Neuronal stem cell (in vitro differentiated cells): ENCODE results near the gene SPATA20.

ENCODE experiments used
- DNase-seq: peaks from one replicate; pipeline ENCODE4 v3.0.0-alpha.2; 2013; ENCODE audit warnings: low spot score
- H2AFZ ChIP-seq: one replicate; pipeline ENCODE4 v1.6.1; 2013; ENCODE audit warnings: mild to moderate bottlenecking, low read length, inconsistent platforms
- H2AK5ac ChIP-seq: 2 replicates; pipeline ENCODE4 v1.6.1; 2013; ENCODE audit warnings: low read depth, mild to moderate bottlenecking, inconsistent platforms, low read length, moderate library complexity, mixed read lengths
- H2BK120ac ChIP-seq: 2 replicates; pipeline ENCODE4 v1.6.1; 2013; ENCODE audit warnings: low read depth, mild to moderate bottlenecking, inconsistent platforms, low read length, moderate library complexity, mixed read lengths
- H2BK12ac ChIP-seq: one replicate; pipeline ENCODE4 v1.6.1; 2013; ENCODE audit warnings: low read length, inconsistent platforms
- H2BK15ac ChIP-seq: 2 replicates; pipeline ENCODE4 v1.6.1; 2013; ENCODE audit warnings: mild to moderate bottlenecking, low read length, inconsistent platforms, mixed read lengths
- H2BK5ac ChIP-seq: one replicate; pipeline ENCODE4 v1.6.1; 2013; ENCODE audit warnings: inconsistent platforms, mild to moderate bottlenecking, low read length, moderate library complexity
- H3K14ac ChIP-seq: one replicate; pipeline ENCODE4 v1.6.1; 2013; ENCODE audit warnings: low read length, inconsistent platforms
- H3K18ac ChIP-seq: 2 replicates; pipeline ENCODE4 v1.6.1; 2013; ENCODE audit warnings: low read length, inconsistent platforms
- H3K23ac ChIP-seq: 2 replicates; pipeline ENCODE4 v1.6.1; 2013; ENCODE audit warnings: low read depth, mild to moderate bottlenecking, mixed read lengths, low read length, inconsistent platforms; ENCODE audit not compliant: poor library complexity
- H3K27ac ChIP-seq: replicated peaks from 3 replicates; pipeline ENCODE4 v1.5.1; 2013; ENCODE audit warnings: low read length, inconsistent platforms
- H3K27me3 ChIP-seq, 3 experiments: 2 replicates each; pipeline ENCODE4 v1.6.1; 2013; ENCODE audit warnings: low read length in 3 of 3, mild to moderate bottlenecking in 2 of 3, inconsistent platforms in 1 of 3, low read depth in 1 of 3, mixed read lengths in 1 of 3, moderate library complexity in 1 of 3; ENCODE audit not compliant: control insufficient read depth in 3 of 3, insufficient read depth in 3 of 3
- H3K36me3 ChIP-seq, 2 donors: replicated peaks in 1 of 2; 2 replicates each; pipeline ENCODE4 v1.6.1; 2013; ENCODE audit warnings: low read length in 2 of 2; ENCODE audit not compliant: control insufficient read depth in 2 of 2, insufficient read depth in 2 of 2
- H3K4ac ChIP-seq: 2 replicates; pipeline ENCODE4 v1.6.1; 2013; ENCODE audit warnings: inconsistent platforms, mild to moderate bottlenecking, low read length, moderate library complexity
- H3K4me1 ChIP-seq, 2 donors: 1 replicate in 1 of 2; 2 replicates in 1 of 2; pipeline ENCODE4 v1.6.1; 2013; ENCODE audit warnings: low read length in 2 of 2, low read depth in 1 of 2; ENCODE audit not compliant: control insufficient read depth in 2 of 2, insufficient read depth in 1 of 2
- H3K4me2 ChIP-seq: one replicate; pipeline ENCODE4 v1.6.1; 2013; ENCODE audit warnings: mild to moderate bottlenecking, low read length, inconsistent platforms; ENCODE audit not compliant: insufficient read depth, poor library complexity, severe bottlenecking
- H3K4me3 ChIP-seq, 2 donors: 2 replicates each; pipeline ENCODE4 v1.5.1; 2013; ENCODE audit warnings: low read length in 2 of 2, mild to moderate bottlenecking in 2 of 2, inconsistent platforms in 1 of 2, moderate library complexity in 1 of 2
- H3K79me1 ChIP-seq: one replicate; pipeline ENCODE4 v1.6.1; 2013; ENCODE audit warnings: low read depth, mild to moderate bottlenecking, inconsistent platforms, low read length, moderate library complexity
- H3K9ac ChIP-seq: one replicate; pipeline ENCODE4 v1.6.1; 2013; ENCODE audit warnings: mild to moderate bottlenecking, low read depth, low read length, inconsistent platforms; ENCODE audit not compliant: poor library complexity
- H3K9me3 ChIP-seq, 2 donors: replicated peaks in 1 of 2; 2 replicates each; pipeline versions ENCODE3 to v1.6.1; 2013; ENCODE audit warnings: low read length in 2 of 2, mild to moderate bottlenecking in 2 of 2, inconsistent platforms in 1 of 2, low read depth in 1 of 2, mixed read lengths in 1 of 2, moderate library complexity in 1 of 2; ENCODE audit not compliant: control insufficient read depth in 2 of 2, insufficient read depth in 1 of 2
- H4K8ac ChIP-seq: one replicate; pipeline ENCODE4 v1.6.1; 2013; ENCODE audit warnings: low read depth, mild to moderate bottlenecking, inconsistent platforms, low read length, moderate library complexity
- H4K91ac ChIP-seq: one replicate; pipeline ENCODE4 v1.6.1; 2013; ENCODE audit warnings: low read length, low read depth, mild to moderate bottlenecking, inconsistent platforms; ENCODE audit not compliant: poor library complexity
- WGBS, 2 donors: extraction: QIAGEN DNeasy Blood & Tissue Kit; methylation state at CpG; one replicate each; pipeline ENCODE4 v1.1.7; 2013; ENCODE audit warnings: missing lambda C conversion rate in 2 of 2, mixed read lengths in 1 of 2; ENCODE audit not compliant: insufficient read length in 2 of 2, insufficient replicate concordance in 1 of 2; ENCODE audit errors: extremely low coverage in 2 of 2; 5-methylcytosine and 5-hydroxymethylcytosine counted together

The SPATA20 gene

GRCh38 chr17:50538549-50539410, 8.2 kb upstream of the SPATA20 start:
- H2BK5ac ChIP-seq: peak overlapping the region; percentile 54
- no peak for DNase-seq
- peak overlapping the region; percentile 95 for H3K14ac ChIP-seq
- H3K23ac ChIP-seq: peak overlapping the region; percentile 30
- WGBS, 2 donors: no CpG with 5 or more reads among the region's 20 CpGs
- peak overlapping the region; percentile 43 for H4K8ac ChIP-seq
- H2AFZ ChIP-seq: peak overlapping the region; percentile 39
- H3K18ac ChIP-seq: peak overlapping the region; percentile 89
- no peak overlapping the region for H2BK12ac ChIP-seq
- peak overlapping the region; percentile 87 for H4K91ac ChIP-seq
- peak overlapping the region; percentile 5 for H2BK120ac ChIP-seq
- no peaks in the 10 kb centered on the region for H3K79me1 ChIP-seq
- H3K27ac ChIP-seq: no peak overlapping the region
- peaks cover under 1 to 48% (median 12%) of the 10 kb centered on the region in 3 experiments for H3K27me3 ChIP-seq
- no peaks in the 10 kb centered on the region for H3K9me3 ChIP-seq
- H3K4me3 ChIP-seq: no peak overlapping the region
- H3K9ac ChIP-seq: no peak overlapping the region
- no peaks in the 10 kb centered on the region for H3K36me3 ChIP-seq
- H2AK5ac ChIP-seq: peak overlapping the region; percentile 42
- H3K4me1 ChIP-seq: peaks cover 24 to 35% of the 10 kb centered on the region in 2 donors
- H3K4me2 ChIP-seq: no peak overlapping the region
- H3K4ac ChIP-seq: no peak overlapping the region
- peak overlapping the region; percentile 81 for H2BK15ac ChIP-seq

GRCh38 chr17:50539762-50540559, 7.0 kb upstream of the SPATA20 start:
- no peak overlapping the region for H3K4ac ChIP-seq
- H2AFZ ChIP-seq: no peak overlapping the region
- H3K4me1 ChIP-seq: peaks cover 22 to 27% of the 10 kb centered on the region in 2 donors
- H3K9ac ChIP-seq: no peak overlapping the region
- no peak overlapping the region for H3K4me2 ChIP-seq
- H3K23ac ChIP-seq: no peak overlapping the region
- H3K14ac ChIP-seq: no peak overlapping the region
- H2BK15ac ChIP-seq: peak overlapping the region; percentile 53
- DNase-seq: no peak
- H3K4me3 ChIP-seq: no peak overlapping the region
- peaks cover 0 to 41% (median 0%) of the 10 kb centered on the region in 3 experiments for H3K27me3 ChIP-seq
- no peak overlapping the region for H2BK12ac ChIP-seq
- no peak overlapping the region for H3K27ac ChIP-seq
- H3K18ac ChIP-seq: peak overlapping the region; percentile 16
- no CpG with 5 or more reads among the region's 15 CpGs for WGBS, 2 donors
- no peaks in the 10 kb centered on the region for H3K79me1 ChIP-seq
- no peak overlapping the region for H4K8ac ChIP-seq
- H4K91ac ChIP-seq: no peak overlapping the region
- H2AK5ac ChIP-seq: peak overlapping the region; percentile 30
- H2BK120ac ChIP-seq: no peak overlapping the region
- H2BK5ac ChIP-seq: peak overlapping the region; percentile 84
- no peaks in the 10 kb centered on the region for H3K36me3 ChIP-seq
- H3K9me3 ChIP-seq: no peaks in the 10 kb centered on the region

DNA sequence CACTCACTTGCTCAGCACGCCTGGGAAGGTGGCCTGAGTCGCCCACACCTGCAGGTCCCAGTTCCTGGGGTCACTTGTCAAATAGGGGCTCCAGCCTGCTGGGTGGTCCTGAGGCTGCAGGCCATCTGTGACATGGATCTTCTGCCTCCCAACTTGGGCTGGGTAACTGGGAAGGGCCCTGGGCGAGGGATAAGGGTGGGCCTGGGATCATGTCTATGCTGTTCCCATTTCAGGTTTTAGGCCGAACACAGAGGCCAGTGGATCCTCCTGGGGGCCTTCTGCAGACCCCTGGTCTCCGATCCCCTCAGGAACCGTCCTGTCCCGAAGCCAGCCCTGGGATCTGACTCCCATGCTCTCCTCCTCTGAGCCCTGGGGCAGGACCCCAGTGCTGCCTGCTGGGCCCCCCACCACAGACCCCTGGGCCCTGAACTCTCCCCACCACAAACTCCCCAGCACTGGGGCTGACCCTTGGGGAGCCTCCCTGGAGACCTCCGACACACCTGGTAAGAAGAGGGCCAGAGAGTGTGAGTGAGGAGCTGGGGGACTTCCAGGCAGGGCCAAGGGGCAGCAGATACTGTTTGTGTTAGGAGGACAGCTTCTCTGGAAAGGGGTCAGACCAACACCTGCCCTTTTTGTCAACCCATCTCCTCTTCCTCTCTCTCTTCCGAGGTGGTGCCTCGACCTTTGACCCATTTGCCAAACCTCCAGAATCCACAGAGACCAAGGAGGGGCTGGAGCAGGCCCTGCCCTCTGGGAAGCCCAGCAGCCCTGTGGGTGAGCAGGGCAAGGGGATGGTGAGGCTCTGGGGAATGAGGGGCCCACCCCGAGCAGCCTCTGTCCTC, 6.2 kb upstream of the SPATA20 start:
- peak overlapping the region; percentile 64 for H2AK5ac ChIP-seq
- H4K91ac ChIP-seq: no peak overlapping the region
- H2BK15ac ChIP-seq: peak overlapping the region; percentile 53
- no peaks in the 10 kb centered on the region for H3K79me1 ChIP-seq
- DNase-seq: no peak
- no peak overlapping the region for H2BK120ac ChIP-seq
- H3K9me3 ChIP-seq: no peaks in the 10 kb centered on the region
- H3K36me3 ChIP-seq: no peaks in the 10 kb centered on the region
- H4K8ac ChIP-seq: no peak overlapping the region
- H2AFZ ChIP-seq: no peak overlapping the region
- peak overlapping the region; percentile 30 for H3K18ac ChIP-seq
- H3K4me2 ChIP-seq: no peak overlapping the region
- peaks cover 0 to 33% (median 0%) of the 10 kb centered on the region in 3 experiments for H3K27me3 ChIP-seq
- WGBS, 2 donors: no CpG with 5 or more reads among the region's 11 CpGs
- H2BK12ac ChIP-seq: no peak overlapping the region
- peak overlapping the region in 1 of 2 donors; percentile 68 for H3K4me3 ChIP-seq
- no peak overlapping the region for H3K4ac ChIP-seq
- no peak overlapping the region for H3K27ac ChIP-seq
- H3K9ac ChIP-seq: peak overlapping the region; percentile 1
- H2BK5ac ChIP-seq: peak overlapping the region; percentile 84
- peaks cover 22 to 27% of the 10 kb centered on the region in 2 donors for H3K4me1 ChIP-seq
- H3K23ac ChIP-seq: no peak overlapping the region
- no peak overlapping the region for H3K14ac ChIP-seq
